Stimulated activated CD4-positive, alpha-beta T cell treated with anti-CD3 and anti-CD28 coated beads, Interleukin-4, amount 100 ng/mL, for 1 hour (primary cell): Measurements from ENCODE around the gene SUN2.

Source experiments
- DNase-seq: peaks from one replicate; pipeline ENCODE4 v3.0.0-alpha.2; 2020

Gene SUN2

GRCh38 chr22:38775656-38776055, 19.9 kb upstream of the SUN2 start:
- DNase-seq, result no peak

DNA sequence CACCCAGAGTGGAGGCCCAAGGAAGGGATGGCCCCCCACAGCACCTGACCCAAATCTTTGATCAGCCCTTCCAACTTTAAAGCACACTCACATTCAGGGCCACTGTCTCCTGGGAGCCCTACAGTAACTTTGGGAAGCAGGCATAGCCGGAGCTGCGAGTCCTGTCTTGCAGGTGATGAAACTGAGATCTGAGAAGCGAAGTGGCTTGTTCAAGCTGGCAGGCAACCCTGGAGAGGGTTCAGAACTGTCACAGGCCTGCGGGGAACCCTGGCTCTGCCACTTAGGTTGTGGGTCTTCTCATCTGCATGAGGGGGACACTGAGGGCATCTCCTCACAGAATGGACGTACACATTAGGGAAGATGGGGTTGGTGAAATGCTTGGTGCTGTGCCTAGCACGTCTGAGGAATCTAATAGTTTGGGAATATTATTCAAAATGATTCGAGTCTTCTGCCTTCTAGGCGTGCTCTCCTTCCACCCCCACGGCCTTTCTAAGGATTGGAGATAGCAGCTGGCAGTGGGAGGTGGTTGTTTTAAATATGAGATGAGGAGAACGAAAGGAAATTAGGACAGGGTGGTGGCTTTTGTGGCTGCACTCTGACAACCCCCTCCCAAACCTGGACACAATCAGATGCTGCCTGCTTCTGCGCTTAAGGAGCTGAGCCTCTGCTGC, 18.8 kb upstream of the SUN2 start:
- no peak for DNase-seq

DNA sequence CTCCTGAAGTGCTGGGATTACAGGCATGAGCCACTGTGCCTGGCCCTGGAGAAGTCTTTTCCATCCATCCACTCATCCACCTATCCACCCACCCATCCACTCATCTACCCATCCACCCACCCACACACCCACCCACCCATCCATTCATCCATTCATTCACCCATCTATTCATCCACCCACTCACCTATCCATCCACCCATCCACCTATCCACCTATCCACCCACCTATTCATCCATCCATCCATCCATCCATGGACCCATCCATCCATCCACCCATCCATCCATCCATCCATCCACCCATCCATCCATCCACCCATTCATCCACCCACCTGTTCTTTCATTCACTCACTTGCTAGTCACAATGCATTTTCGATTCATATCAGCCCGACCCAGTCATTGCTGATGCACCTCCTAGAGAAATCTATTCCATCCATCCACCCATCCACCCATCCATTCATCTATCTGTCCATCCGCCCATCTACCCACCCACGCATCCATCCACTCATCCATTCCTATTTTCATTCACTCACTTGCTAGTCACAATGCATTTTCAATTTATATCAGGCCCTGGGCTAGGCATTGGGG, 17.7 kb upstream of the SUN2 start:
- no peak for DNase-seq

DNA sequence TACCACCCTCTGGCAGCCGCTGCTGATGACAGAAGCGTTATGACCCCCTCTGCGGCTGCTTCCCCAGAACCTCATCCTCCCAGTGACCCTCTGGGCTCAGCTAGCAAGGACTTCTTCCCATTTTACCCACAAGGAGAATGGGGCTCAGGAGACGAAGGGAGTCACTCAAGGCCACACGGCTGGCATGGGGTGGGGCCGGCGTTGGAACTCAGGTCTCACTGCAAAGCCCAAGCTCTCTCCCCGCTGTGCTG, 16.8 kb upstream of the SUN2 start:
- DNase-seq, result no peak

DNA sequence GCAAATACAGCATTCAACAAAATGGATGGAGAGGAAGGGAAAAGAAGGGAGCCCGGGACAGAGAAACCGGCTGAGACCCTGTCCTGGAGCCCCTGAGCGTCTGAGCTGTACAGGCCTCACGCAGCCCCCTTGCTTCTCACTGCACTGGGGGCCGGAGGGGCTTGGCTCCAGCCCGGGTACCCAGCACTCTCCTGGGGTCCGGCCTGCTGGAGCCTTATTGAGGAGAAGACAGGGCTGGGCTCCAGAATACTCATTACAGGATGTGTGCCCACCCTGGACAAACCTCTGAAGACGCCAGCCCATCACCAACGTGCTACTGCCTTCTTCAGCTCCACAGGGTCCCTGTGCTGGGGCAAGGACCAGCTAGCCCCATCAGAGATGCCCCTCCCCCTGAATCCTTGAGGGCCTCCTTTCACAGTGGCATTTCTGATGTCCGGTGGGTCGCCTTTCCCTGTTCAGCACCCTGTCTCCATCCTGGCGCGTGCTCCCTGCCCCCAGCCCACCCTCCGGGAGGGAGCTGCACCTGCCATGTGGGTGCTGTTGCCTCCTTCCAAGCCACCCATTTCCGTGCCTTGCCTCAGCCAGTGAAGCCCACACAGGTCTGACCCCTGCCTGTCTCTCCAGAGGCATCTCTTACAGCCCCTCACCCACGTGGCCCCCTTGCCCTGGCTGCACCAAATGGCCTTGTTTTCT, 14.6 kb upstream of the SUN2 start:
- DNase-seq, result no peak

DNA sequence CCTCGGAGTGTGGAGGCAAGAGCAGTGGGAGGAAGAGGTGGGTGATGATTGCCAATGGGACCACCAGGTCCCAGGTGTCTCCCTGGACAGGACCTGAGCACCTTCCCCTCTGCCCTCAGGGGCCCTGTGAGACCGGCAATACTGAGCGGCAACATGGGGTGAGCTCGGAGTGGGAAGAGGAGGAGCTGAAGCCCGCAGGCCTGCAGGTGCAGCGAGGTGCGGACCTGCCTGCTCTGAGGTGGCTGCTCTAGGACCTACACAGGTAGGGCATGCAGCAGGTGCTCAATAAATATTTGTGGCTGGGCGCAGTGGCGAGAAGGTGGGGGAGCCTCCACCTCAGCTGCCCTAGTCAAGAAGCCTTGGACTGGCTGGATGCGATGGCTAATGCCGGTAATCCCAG, 12.2 kb upstream of the SUN2 start:
- no peak for DNase-seq

DNA sequence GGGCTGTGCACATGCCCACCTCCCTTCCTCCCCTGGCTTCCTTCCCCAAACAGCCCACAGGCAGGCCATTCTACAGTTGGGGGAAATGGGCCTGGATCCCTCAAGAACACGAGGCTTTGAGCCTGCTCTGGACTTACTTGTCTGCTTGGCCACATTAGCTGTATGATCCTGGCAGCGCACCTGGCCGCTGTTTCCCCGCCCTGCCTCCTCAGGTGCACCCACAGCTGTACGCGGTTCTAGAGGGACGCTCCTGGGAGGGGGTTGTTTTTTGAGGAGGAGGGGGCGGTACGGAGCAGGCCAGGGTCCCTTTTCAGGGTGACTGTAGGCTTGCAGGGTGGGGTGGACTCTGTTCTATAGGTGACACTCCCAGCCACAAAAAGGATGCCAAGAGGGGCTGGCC, 11.5 kb upstream of the SUN2 start:
- DNase-seq, result no peak

- peak; percentile 34 for DNase-seq
These were observed 10.4 kb upstream of the SUN2 start for GRCh38 chr22:38766076-38766777.

GRCh38 chr22:38762551-38762983, 6.8 kb upstream of the SUN2 start:
- no peak for DNase-seq

GRCh38 chr22:38761202-38762162, 5.7 kb upstream of the SUN2 start:
- DNase-seq, result no peak

GRCh38 chr22:38760477-38761201, 4.8 kb upstream of the SUN2 start:
- DNase-seq, result no peak

DNA sequence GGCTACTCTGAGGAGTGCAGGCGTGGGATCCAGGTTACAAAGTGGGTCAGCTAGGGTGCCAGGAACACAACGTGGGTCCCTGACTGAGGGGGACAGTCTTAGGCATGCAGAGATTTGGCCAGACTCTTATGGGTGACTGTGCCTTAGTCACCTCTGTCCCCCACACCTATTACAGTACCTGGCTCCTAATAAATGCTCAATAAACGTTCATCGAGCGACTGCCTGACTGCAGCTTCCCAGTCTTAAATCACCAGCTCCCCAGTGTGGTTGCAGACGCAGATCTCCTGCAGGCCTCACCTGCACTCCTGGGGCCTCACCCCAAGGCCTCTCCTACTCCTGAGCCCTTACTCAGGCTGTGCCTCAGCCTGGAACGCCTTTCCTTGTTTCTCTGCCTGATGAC, 3.2 kb upstream of the SUN2 start:
- no peak for DNase-seq

DNA sequence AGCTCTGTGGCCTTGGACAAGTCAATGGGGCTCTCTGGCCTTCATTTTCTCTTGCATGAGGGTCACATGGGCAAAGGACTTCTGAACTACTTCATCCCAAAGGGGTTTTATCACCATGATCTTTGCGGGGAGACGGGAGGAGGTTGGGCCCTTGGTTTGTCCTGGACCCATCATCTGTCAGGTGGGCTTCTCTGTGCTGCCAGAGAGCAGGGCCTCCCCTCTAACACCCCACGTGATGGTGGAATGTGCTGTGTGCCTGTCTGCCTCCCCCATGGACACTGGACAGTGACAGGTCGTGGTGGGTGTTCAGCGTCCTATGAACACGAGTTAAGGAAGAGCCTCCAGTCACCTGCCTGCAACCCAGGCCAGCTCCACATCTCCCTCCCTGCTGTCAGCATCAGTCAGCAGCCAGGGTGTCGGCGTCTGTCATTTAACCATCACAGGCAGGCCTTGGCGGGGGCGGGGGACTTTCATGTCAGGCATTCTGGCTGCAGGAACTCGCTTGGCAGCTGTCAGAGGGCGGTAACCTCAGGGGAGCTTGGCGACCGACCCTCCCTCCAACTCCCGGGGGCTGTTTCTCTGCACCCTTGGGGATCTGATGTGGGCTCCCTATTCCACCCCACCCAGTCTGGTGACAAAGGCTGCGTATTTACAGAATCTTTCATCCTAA, 2.6 kb upstream of the SUN2 start:
- DNase-seq, result peak; percentile 80

DNA sequence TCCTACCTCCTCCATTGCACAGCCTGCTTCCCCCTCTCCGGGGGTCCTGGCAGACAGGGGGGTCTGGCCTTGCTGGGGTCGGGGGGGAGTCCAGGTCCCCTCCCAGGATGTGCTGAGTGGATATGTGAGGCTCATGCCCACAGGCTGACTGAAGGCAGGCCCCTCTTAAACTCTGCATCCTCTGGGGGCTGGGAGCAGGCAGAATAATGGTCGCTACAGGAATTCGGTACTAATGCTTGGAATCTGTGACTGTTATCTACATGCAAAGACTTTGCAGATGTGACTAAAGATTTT, 1.6 kb upstream of the SUN2 start:
- DNase-seq, result no peak

GRCh38 chr22:38756711-38757463, 1.1 kb upstream of the SUN2 start:
- DNase-seq, result no peak

GRCh38 chr22:38755155-38755910, 465 bp downstream of the SUN2 start:
- peak; percentile 43 for DNase-seq

DNA sequence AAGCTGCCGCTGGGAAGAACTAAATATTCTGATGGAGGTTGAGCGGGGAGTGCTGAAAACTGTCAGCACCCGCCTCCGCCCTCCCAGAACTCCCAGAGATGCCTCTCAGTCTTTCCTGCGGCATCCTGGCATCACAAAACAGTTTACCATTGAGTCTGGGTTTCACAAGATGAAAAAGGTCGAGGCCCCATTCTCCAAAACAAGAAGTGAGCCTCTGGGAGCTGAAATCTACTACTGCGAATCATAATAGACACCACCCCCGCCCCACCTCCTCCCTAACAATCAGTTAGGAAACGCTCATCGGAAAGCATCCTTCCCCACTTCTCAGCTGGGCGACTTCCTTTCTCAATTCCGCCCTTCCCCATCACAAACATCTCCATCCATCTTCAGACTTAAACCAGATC, 1.0 kb downstream of the SUN2 start:
- peak; percentile 22 for DNase-seq

DNA sequence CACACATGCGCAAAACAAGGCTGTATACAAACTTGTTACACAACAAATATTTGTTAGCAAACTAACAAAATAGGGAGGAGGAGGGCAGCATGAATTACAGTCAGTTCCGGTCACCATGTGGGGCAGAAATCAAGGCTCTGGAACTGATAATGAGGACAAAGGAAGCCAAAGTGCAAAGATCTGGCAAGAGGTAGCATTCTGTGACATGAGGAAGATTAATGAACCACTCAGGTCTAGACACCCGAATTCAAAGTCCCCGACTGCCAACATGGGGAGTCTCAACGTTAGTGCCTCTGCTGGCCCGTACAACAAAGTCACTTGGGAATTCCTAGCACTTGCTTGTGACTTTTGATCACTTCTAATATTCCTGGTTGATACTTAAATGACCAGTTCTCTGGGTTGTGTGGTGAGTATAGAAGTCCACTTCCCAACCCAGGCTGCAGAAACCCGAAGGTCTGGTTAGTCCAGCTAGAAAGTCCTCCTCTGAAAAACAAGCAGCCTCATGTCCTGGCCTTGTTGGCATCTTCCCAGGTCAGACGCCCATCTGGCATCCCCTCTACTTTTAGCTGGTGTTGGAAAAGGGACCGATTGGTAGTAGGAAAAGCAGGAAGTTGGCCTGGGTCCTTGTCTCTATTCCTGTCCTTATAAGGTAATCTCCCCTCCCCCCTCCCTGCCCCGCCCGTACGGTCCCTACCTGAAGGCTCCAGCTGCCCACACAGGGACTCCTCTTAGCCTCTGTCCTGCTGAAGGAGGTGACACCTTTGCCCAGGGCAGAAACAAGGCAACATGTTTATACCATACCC, 1.6 kb downstream of the SUN2 start:
- DNase-seq, result no peak
